Astrocyte of the spinal cord (primary cell): ENCODE data around the gene SLC1A3.

ENCODE experiments used
- DNase-seq: peaks from one replicate; pipeline ENCODE4 v3.0.0; 2011; ENCODE audit warnings: low read depth, low spot score
- H3K4me3 ChIP-seq: 2 replicates; pipeline ENCODE4 v1.5.1; 2011; ENCODE audit warnings: low read depth, mild to moderate bottlenecking, low read length, moderate library complexity
- in situ Hi-C: cut with HindIII; loops from 2 replicates; pipeline ENCODE4 v1.10.0; 2017; ENCODE audit warnings: low sequenced_read_pairs
- TF ChIP-seq, protein P1 (sequence below): IDR thresholded peaks from 2 replicates; pipeline ENCODE4 v1.5.1; 2012; ENCODE audit warnings: low read depth, mild to moderate bottlenecking, low read length, inconsistent platforms

The SLC1A3 gene

DNA sequence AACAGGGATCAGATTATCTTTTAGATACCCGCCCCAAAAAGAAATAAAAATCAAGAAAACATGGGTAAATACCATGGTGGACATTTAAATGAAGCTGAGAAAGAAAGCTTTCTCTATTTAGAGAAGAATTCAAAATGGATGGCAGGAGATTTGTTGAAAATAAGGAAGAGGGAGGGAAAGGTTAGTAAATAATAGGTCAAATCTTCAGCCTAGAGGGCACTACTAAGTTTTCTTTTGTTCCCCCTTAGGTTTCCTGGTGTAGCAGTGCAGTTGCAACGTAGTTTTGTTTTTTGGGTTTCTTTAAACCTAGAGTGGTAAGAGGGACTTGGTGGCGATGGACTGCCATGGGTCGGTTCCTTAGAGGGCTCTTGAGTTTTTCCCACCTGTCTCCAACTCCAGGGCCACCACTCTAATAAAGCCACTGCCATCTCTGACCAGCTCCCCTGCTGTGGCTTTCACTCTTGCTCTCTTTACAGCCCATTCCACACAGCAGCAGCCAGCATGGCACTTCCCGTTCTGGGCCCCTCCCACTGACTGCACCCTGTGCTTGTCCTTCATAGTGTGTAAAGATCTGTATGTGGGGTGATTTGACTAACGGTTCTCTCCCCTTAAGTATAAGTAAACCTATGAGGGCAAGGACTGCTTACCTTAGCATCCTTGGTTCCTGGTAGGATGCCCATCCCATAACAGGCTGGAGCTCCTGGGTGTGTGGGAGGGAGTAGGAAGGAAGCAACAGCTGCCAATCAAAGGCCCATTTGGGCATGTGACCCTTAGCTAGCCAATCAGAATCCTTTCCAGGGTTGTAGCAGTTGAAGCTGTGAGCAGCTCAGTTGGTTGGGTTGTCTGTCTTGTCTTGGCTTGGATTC is 118.3 kb downstream of the SLC1A3 start:
- TF ChIP-seq, protein P1, sequence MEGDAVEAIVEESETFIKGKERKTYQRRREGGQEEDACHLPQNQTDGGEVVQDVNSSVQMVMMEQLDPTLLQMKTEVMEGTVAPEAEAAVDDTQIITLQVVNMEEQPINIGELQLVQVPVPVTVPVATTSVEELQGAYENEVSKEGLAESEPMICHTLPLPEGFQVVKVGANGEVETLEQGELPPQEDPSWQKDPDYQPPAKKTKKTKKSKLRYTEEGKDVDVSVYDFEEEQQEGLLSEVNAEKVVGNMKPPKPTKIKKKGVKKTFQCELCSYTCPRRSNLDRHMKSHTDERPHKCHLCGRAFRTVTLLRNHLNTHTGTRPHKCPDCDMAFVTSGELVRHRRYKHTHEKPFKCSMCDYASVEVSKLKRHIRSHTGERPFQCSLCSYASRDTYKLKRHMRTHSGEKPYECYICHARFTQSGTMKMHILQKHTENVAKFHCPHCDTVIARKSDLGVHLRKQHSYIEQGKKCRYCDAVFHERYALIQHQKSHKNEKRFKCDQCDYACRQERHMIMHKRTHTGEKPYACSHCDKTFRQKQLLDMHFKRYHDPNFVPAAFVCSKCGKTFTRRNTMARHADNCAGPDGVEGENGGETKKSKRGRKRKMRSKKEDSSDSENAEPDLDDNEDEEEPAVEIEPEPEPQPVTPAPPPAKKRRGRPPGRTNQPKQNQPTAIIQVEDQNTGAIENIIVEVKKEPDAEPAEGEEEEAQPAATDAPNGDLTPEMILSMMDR, result no peak
- no peak for DNase-seq
- in situ Hi-C loops, result no loop called here
- no peak overlapping the region for H3K4me3 ChIP-seq

DNA sequence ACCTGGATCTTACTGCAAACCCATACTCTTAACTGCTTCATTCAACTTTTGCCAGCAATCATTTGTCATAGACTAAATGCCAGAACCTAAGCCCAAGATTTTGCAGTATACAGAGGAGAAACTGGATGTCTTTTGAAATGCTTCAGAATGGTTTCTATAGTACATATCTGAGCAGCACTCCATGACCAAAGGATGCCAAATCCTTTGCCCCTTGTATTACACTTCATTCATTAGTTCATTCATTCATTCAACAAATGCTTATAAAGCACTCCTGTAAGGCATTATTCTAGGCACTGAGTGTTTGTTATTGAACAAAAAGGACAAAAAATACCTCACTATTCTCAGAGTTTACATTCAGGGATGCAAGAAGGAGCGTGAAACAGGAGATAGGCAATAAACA is 119.9 kb downstream of the SLC1A3 start:
- no peak for DNase-seq
- in situ Hi-C loops, result no loop called here
- no peak overlapping the region for H3K4me3 ChIP-seq
- TF ChIP-seq, protein P1, result no peak

DNA sequence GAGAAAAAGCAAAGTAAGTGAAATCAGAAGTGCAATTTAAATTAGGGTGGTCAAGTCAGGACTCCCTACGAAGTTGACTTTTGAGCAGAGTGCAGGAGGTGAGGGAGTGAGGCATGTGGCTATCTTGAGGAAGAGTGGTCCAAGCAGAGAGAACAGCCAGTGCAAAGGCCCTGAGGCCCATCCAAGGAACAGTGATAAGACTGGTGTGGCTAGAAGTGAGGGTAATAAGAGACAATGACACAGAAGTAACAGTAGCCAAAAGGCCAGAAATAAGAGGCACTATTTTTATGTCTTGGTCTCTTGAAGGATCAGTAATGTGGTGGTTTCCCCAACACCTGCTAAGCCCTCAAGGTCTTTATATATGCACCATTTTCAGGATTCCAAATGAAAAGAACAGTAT is 120.4 kb downstream of the SLC1A3 start:
- no peak overlapping the region for H3K4me3 ChIP-seq
- in situ Hi-C loops, result no loop called here
- DNase-seq, result no peak

DNA sequence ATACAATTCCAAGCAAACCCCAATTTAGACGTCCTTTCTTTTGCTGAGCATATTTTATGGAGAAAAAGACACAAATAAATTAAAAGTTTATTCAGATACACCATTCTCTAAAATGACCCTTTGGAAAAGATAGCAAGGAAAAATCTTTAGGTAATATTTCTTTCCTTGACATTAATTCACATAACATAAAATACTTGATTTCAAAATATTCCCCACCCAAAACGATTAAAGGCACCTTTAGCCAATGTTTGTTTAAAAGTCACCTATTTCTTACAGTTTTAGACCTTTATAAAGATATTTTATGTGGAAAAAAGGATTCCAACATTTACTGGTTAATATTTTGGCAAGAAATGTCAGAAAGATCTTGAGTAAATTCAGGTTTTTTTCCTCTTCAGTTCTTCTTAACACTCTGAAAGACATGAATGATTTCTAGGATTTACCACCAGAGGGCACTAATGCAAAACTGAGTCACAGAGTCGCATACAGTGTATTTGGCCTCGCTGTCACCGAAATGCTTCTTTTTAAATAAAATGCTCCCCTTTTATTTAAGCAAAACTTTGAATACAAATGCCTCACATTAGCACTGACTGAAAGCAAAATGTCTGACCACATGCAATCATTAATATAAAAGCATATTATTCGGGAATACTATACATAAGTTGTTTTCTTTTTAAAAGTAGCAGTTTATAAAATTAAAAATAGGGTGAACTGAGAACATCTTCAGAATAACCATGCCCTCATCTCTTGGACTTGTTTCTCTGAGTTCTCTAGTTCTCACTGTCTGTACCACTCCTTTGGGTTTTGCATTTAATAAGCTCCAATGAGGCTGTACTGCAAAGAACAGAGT is 122.5 kb downstream of the SLC1A3 start:
- DNase-seq, result peak; percentile 73
- in situ Hi-C loops, result no loop called here
- TF ChIP-seq, protein P1, result peak; percentile 69
- H3K4me3 ChIP-seq, result no peak overlapping the region

More for the DNA sequence above, 120.4 kb downstream of the SLC1A3 start:
- TF ChIP-seq, protein P1, result no peak

DNA sequence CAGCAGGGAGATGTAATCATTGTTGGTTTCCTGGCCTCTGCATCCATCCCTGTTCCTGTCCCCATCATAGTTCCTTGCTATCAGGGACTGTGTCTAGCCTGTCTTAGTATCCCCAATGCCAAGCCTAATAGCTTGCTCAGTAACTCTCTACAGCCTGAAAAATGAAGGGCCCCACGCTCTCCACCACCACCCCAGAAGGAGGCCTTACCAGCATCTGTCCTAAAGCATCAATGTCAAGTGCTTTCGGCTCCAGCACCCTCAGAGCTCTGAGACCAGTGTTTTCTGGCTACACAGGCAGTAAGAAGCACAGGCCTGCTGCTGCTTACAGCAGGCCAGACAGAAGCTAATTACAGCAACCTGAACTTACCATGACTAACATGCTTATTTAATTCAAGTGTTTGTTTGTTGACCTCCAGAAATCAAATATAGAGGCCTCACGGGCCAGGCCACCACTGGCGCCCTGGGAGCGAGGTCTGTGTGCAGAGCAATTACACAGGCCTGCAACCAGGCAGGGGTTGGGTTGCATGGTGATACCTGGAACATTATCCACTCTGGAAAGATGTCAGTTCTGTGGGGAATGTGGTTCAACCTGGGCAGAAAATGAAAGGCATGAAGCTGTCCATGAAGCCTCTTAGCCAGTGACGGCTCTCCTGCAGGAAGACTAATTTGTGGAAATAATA is 124.3 kb downstream of the SLC1A3 start:
- TF ChIP-seq, protein P1, result no peak
- no peak for DNase-seq
- in situ Hi-C loops, result no loop called here
- no peak overlapping the region for H3K4me3 ChIP-seq

DNA sequence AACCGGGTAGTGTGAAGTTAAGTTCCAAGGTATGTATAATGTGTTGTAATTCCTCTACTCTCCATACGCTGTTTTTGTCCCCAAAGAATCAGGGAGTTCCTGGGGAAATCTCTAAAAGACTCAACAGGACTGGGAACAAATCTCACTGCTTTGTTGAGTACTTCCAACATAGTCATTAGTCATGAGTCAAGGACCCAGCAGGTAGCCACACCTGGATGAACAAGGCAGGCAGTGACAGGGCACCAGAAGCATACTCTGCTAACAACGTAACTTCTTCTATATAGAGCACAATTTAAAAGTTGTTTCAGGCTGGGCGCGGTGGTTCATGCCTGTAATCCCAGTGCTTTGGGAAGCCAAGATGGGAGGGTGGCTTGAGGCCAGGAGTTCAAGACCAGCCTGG is 126.8 kb downstream of the SLC1A3 start:
- in situ Hi-C loops, result no loop called here
- DNase-seq, result no peak
- TF ChIP-seq, protein P1, result no peak
- no peak overlapping the region for H3K4me3 ChIP-seq
